Trophoblast cell (in vitro differentiated cells and primary cell): ENCODE results near the gene CGB5.

ENCODE experiments used
- DNase-seq, 2 donors: peaks; one replicate each; pipeline ENCODE4 v3.0.0-alpha.2; 2016
- H2AFZ ChIP-seq: 2 replicates; pipeline ENCODE4 v1.6.1; 2013; ENCODE audit warnings: low read length, moderate library complexity, mild to moderate bottlenecking; ENCODE audit not compliant: insufficient read depth, poor library complexity
- H2AK5ac ChIP-seq: 2 replicates; pipeline ENCODE4 v1.6.1; 2013; ENCODE audit warnings: mild to moderate bottlenecking, low read length
- H2BK120ac ChIP-seq: 2 replicates; pipeline ENCODE4 v1.6.1; 2013; ENCODE audit warnings: low read length, mild to moderate bottlenecking, moderate library complexity; ENCODE audit not compliant: insufficient read depth, poor library complexity
- H2BK12ac ChIP-seq: 2 replicates; pipeline ENCODE4 v1.6.1; 2013; ENCODE audit warnings: mild to moderate bottlenecking, low read length, moderate library complexity
- H2BK5ac ChIP-seq: 2 replicates; pipeline ENCODE4 v1.6.1; 2013; ENCODE audit warnings: low read length, low read depth, moderate library complexity, mild to moderate bottlenecking; ENCODE audit not compliant: poor library complexity
- H3K14ac ChIP-seq: 2 replicates; pipeline ENCODE4 v1.6.1; 2013; ENCODE audit warnings: mild to moderate bottlenecking, low read length
- H3K18ac ChIP-seq: 2 replicates; pipeline ENCODE4 v1.6.1; 2013; ENCODE audit warnings: mild to moderate bottlenecking, low read length
- H3K23ac ChIP-seq: 2 replicates; pipeline ENCODE4 v1.6.1; 2013; ENCODE audit warnings: low read length
- H3K27ac ChIP-seq: 2 replicates; pipeline ENCODE4 v1.5.1; 2013; ENCODE audit warnings: low read depth, mild to moderate bottlenecking, inconsistent platforms, low read length, moderate library complexity
- H3K27me3 ChIP-seq: 2 replicates; pipeline ENCODE4 v1.6.1; 2013; ENCODE audit warnings: inconsistent platforms, mild to moderate bottlenecking, low read length, moderate library complexity; ENCODE audit not compliant: insufficient read depth
- H3K36me3 ChIP-seq, 2 experiments: 1 replicate in 1 of 2; 2 replicates in 1 of 2; pipeline ENCODE4 v1.6.1; 2013; ENCODE audit warnings: low read length in 2 of 2, mild to moderate bottlenecking in 2 of 2, moderate library complexity in 1 of 2; ENCODE audit not compliant: insufficient read depth in 2 of 2, control insufficient read depth in 1 of 2
- H3K4ac ChIP-seq: 2 replicates; pipeline ENCODE4 v1.6.1; 2013; ENCODE audit warnings: low read depth, mild to moderate bottlenecking, low read length, moderate library complexity
- H3K4me1 ChIP-seq, 2 experiments: 1 replicate in 1 of 2; 2 replicates in 1 of 2; pipeline ENCODE4 v1.6.1; 2013; ENCODE audit warnings: low read length in 2 of 2, mild to moderate bottlenecking in 2 of 2, moderate library complexity in 1 of 2; ENCODE audit not compliant: insufficient read depth in 2 of 2, control insufficient read depth in 1 of 2
- H3K4me2 ChIP-seq: 2 replicates; pipeline ENCODE4 v1.6.1; 2013; ENCODE audit warnings: inconsistent platforms, mild to moderate bottlenecking, low read length, moderate library complexity
- H3K4me3 ChIP-seq: 2 replicates; pipeline ENCODE4 v1.5.1; 2013; ENCODE audit warnings: mild to moderate bottlenecking, low read depth, low read length, inconsistent platforms
- H3K79me1 ChIP-seq: one replicate; pipeline ENCODE4 v1.6.1; 2013; ENCODE audit warnings: low read length
- H3K79me2 ChIP-seq: 2 replicates; pipeline ENCODE4 v1.6.1; 2013; ENCODE audit warnings: low read length, mild to moderate bottlenecking; ENCODE audit not compliant: control insufficient read depth, insufficient read depth, poor library complexity
- H3K9ac ChIP-seq: 2 replicates; pipeline ENCODE4 v1.6.1; 2013; ENCODE audit warnings: mild to moderate bottlenecking, low read length
- H3K9me3 ChIP-seq: 2 replicates; pipeline ENCODE4 v1.6.1; 2013; ENCODE audit warnings: low read depth, mild to moderate bottlenecking, control low read depth, inconsistent platforms, low read length; ENCODE audit not compliant: insufficient read depth
- H4K12ac ChIP-seq: 2 replicates; pipeline ENCODE4 v1.6.1; 2013; ENCODE audit warnings: low read depth, mild to moderate bottlenecking, low read length, moderate library complexity
- H4K8ac ChIP-seq: 2 replicates; pipeline ENCODE4 v1.6.1; 2013; ENCODE audit warnings: low read depth, mild to moderate bottlenecking, low read length, moderate library complexity
- H4K91ac ChIP-seq: one replicate; pipeline ENCODE4 v1.6.1; 2013; ENCODE audit warnings: low read depth, mild to moderate bottlenecking, low read length, moderate library complexity
- WGBS: extraction: QIAGEN DNeasy Blood & Tissue Kit; methylation state at CpG from one replicate; pipeline ENCODE4 v1.1.7; 2013; ENCODE audit warnings: missing lambda C conversion rate; ENCODE audit not compliant: insufficient read length, insufficient coverage; ENCODE audit errors: extremely low coverage; 5-methylcytosine and 5-hydroxymethylcytosine counted together

CGB5 gene

DNA sequence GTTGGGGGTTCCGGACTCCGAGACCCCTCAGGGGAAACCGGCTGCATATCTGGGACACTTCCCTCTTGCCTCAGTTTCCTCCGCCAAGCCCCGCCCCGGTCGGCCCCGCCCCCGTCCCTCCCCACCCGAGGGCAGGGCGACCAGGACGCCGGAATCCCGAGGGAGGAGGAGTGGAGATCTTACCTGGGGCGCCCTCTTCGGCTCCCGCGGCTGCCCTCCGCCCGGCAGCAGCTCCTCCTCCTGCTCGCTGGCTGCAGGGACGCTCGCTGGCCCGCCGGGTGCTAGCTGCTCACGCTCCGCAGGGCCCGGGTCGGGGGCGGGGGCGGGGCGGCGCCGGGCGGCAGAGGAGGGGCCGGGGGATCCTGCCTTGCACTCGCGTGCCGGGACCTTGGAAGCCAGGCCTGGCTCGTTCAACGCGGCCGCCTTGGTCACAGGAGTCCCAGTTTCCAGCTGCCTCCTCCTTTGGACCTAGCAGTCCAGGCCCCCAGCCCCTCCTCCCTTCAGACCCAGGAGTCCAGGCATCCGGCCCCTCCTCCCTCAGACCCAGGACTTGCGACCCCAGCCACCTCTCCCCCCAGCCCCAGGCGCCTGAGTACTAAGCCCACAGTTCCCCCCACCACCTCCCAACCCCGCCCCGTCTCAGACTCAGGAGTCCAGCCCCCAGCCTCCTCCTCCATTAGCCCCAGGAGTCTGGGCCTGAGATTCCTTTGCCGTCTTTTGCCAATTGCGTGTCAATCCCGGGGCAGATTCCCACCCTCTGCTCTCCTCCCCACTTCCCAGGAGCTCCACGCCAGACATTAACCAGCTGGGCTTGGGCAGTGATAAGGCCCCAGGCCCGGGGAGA, 21.3 kb downstream of the CGB5 start, which contains the start of gene NTF4:
NTF4 (minus strand) TSS at position 51 of the 844 bp plus-strand sequence. CDS start 2,821 bp downstream, outside the sequence.
- H3K9ac ChIP-seq: no peak within 1 kb of the TSS
- peak; percentile 57 to 61 for DNase-seq
- H3K4me2 ChIP-seq: peak within 1 kb of the TSS; percentile 62
- peak within 1 kb of the TSS; percentile 97 for H3K18ac ChIP-seq
- peak within 1 kb of the TSS; percentile 82 for H2AFZ ChIP-seq
- peak within 1 kb of the TSS; percentile 92 for H2BK12ac ChIP-seq
- peak within 1 kb of the TSS; percentile 87 for H4K12ac ChIP-seq
- H3K14ac ChIP-seq: peak within 1 kb of the TSS; percentile 85
- H3K4me3 ChIP-seq: peak within 1 kb of the TSS; percentile 45
- peak within 1 kb of the TSS; percentile 81 for H3K27ac ChIP-seq
- peak within 1 kb of the TSS; percentile 84 for H2AK5ac ChIP-seq
- WGBS: no CpG with 5 or more reads among the region's 53 CpGs
- H3K4me1 ChIP-seq: peaks cover 21 to 26% of the 10 kb centered on the region in 2 experiments
- peaks cover 1% of the 10 kb centered on the region for H3K27me3 ChIP-seq
- peaks cover 17% of the 10 kb centered on the region for H3K79me1 ChIP-seq
- peaks cover 6% of the 10 kb centered on the region for H3K9me3 ChIP-seq
- peak within 1 kb of the TSS; percentile 96 for H4K8ac ChIP-seq
- H2BK5ac ChIP-seq: peak within 1 kb of the TSS; percentile 78
- peak within 1 kb of the TSS; percentile 96 for H2BK120ac ChIP-seq
- peak within 1 kb of the TSS; percentile 65 for H3K4ac ChIP-seq
- H3K79me2 ChIP-seq: peaks cover 4% of the 10 kb centered on the region
- no peak within 1 kb of the TSS for H3K23ac ChIP-seq
- peak within 1 kb of the TSS; percentile 97 for H4K91ac ChIP-seq
- peaks cover 0 to 2% of the 10 kb centered on the region in 2 experiments for H3K36me3 ChIP-seq

DNA sequence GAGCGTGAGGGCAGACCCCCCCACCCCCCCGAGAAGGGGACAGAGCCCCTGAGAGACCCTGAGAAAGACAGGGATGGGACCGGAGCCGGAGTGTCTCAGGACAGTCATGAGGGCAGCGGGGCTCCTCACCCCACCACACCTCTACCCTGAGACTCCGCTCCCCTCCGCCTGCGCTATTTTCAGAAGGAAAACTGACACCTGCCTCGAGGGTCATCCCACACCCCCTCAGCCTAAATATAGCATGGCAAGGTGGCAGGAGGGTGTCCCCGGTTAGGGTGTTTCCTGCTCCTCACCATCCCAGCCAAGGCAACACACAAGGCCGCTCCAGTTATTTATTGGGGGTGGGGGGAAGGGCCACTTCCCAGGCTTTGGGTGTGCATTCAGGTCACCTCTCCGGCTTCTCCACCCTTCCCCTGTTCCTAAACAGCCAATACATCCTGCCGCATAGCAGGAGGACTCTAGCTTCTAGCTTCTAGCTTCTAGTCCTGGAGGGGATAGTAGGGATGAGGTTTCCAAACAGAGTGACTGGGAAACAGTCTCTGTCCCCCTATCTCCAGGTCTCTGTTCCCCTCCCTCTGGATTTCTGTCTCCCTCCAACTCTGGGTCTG, 22.4 kb downstream of the CGB5 start:
- H3K18ac ChIP-seq: no peak overlapping the region
- peak overlapping the region; percentile 80 for H4K8ac ChIP-seq
- no peak overlapping the region for H3K4ac ChIP-seq
- H2BK5ac ChIP-seq: no peak overlapping the region
- peak overlapping the region; percentile 89 for H4K91ac ChIP-seq
- H2BK12ac ChIP-seq: peak overlapping the region; percentile 87
- H3K4me2 ChIP-seq: no peak overlapping the region
- WGBS: no CpG with 5 or more reads among the region's 13 CpGs
- peak overlapping the region; percentile 28 for H2AFZ ChIP-seq
- H3K4me3 ChIP-seq: no peak overlapping the region
- no peak overlapping the region for H4K12ac ChIP-seq
- peaks cover 16% of the 10 kb centered on the region for H3K9me3 ChIP-seq
- peaks cover 21 to 26% of the 10 kb centered on the region in 2 experiments for H3K4me1 ChIP-seq
- H2AK5ac ChIP-seq: peak overlapping the region; percentile 90
- no peak overlapping the region for H3K27ac ChIP-seq
- peak overlapping the region; percentile 44 for H2BK120ac ChIP-seq
- no peak for DNase-seq
- H3K27me3 ChIP-seq: peaks cover 11% of the 10 kb centered on the region
- peaks cover 4% of the 10 kb centered on the region for H3K79me2 ChIP-seq
- no peak overlapping the region for H3K23ac ChIP-seq
- peaks cover 0 to 2% of the 10 kb centered on the region in 2 experiments for H3K36me3 ChIP-seq
- H3K14ac ChIP-seq: peak overlapping the region; percentile 69
- H3K79me1 ChIP-seq: peaks cover 17% of the 10 kb centered on the region
- H3K9ac ChIP-seq: no peak overlapping the region

DNA sequence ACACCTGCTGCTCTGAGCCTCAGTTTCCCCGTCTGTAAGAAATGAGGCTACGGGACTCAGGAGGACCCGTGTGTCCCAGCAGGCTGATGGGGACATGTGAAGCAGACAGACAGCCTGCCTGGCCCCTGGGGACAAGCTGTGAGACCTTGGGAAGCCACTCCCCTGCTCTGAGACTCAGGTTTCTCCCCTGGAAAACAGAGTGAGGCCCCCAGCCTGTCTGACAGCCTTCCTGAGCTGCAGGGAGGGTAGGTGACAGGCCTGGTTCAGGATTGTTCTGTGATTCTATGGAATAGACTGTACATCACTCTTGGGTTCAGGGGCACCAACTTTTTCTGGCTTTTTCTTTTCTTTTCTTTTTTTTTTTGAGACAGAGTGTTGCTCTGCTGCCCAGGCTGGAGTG, 23.9 kb downstream of the CGB5 start:
- Histone ChIP-seq H3K79me1 (peaks cover 17% of the 10 kb centered on the region), H3K4ac (no peak overlapping the region), H4K91ac (no peak overlapping the region), H3K79me2 (peaks cover 4% of the 10 kb centered on the region), H2AFZ (no peak overlapping the region), H4K8ac (no peak overlapping the region), H4K12ac (no peak overlapping the region), H3K4me3 (no peak overlapping the region), H3K18ac (no peak overlapping the region), H2BK5ac (no peak overlapping the region), H2BK120ac (no peak overlapping the region), H3K14ac (no peak overlapping the region), H3K27ac (no peak overlapping the region), H2AK5ac (no peak overlapping the region), H3K9me3 (peaks cover 26% of the 10 kb centered on the region), H3K4me1 (peaks cover 21 to 27% of the 10 kb centered on the region in 2 experiments), H3K9ac (no peak overlapping the region), H2BK12ac (no peak overlapping the region), H3K23ac (no peak overlapping the region), H3K36me3 (no peaks in the 10 kb centered on the region), H3K27me3 (peaks cover 22% of the 10 kb centered on the region), H3K4me2 (no peak overlapping the region)
- WGBS: no CpG with 5 or more reads among the region's 3 CpGs
- no peak for DNase-seq

DNA sequence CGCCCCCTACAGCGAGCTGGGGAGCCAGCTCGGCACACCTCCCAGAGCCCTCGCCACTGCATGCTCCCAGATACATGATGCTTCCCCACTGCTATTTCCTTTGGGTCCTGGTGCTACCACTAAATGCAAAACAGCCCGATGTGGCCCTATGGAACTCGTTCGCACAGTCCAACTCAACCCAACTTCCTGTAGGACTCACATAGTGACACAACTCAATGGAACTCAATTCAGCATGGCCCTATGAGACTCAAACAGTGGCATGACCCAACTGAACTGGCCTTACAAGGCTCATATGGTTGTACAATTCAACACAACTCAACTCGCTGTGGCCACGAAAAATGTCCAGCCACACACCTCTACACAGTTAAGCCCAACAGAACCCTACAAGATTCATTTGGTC, 25.4 kb downstream of the CGB5 start:
- H3K4me1 ChIP-seq: peaks cover 13 to 21% of the 10 kb centered on the region in 2 experiments
- H2BK5ac ChIP-seq: no peak overlapping the region
- H4K12ac ChIP-seq: no peak overlapping the region
- peaks cover 26% of the 10 kb centered on the region for H3K9me3 ChIP-seq
- peaks cover 17% of the 10 kb centered on the region for H3K79me1 ChIP-seq
- DNase-seq: no peak
- no peak overlapping the region for H3K27ac ChIP-seq
- no CpG with 5 or more reads among the region's 9 CpGs for WGBS
- H3K14ac ChIP-seq: no peak overlapping the region
- no peak overlapping the region for H3K4me2 ChIP-seq
- no peak overlapping the region for H3K4me3 ChIP-seq
- H3K9ac ChIP-seq: no peak overlapping the region
- H4K8ac ChIP-seq: no peak overlapping the region
- H3K79me2 ChIP-seq: peaks cover 4% of the 10 kb centered on the region
- H2AK5ac ChIP-seq: no peak overlapping the region
- peaks cover 31% of the 10 kb centered on the region for H3K27me3 ChIP-seq
- H3K36me3 ChIP-seq: no peaks in the 10 kb centered on the region
- no peak overlapping the region for H3K23ac ChIP-seq
- H2BK12ac ChIP-seq: no peak overlapping the region
- H3K18ac ChIP-seq: no peak overlapping the region
- no peak overlapping the region for H2BK120ac ChIP-seq
- no peak overlapping the region for H3K4ac ChIP-seq
- H4K91ac ChIP-seq: no peak overlapping the region
- H2AFZ ChIP-seq: no peak overlapping the region
